GM21381 (cell line): ENCODE results near the gene HINT1.
A peak's percentile ranks its signal among the peaks of the same experiment; 100 is the strongest.
"Not testable (repeated sequence)": the region's sequence is repeated elsewhere in the genome, so short reads cannot be mapped to it uniquely, and the experiment has no call there.

Source experiments
- ATAC-seq: cut with Tn5 transposase; IDR thresholded peaks from one replicate; pipeline ENCODE4 v1.9.1; 2021; ENCODE audit warnings: mild to moderate bottlenecking, moderate library complexity; ENCODE audit not compliant: unreplicated experiment

Gene HINT1

DNA sequence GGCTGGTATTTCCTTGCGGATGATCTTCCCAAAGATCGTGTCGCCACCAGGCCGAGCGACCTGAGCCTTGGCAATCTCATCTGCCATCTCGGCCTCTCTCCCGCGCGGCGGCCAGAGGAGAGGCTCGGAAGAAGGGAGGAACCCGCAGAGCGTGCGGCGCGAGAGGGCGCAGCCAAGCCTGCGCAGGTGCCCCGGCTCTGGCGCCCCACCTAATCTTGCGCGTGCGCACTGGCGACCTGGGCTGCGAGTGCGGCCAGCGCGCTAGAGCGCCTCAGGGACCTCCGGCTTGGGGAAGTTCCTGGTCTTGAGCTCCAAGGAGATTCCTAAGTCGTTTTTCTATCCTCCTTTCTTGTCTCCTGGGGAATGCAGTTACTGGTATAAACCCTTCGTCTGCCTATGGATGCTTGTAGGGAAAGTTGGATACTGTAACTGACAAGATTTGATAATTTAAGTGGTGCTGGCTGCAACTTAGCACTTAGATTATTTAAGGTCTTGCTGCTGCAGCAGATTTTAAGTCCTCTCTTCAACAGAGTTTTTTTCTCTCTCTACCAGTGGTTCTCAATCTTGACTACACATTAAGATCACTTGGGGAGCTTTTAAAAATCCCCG, at the start of gene HINT1:
TSS of gene HINT1 (minus strand) at position 138 of the 609 bp plus-strand sequence. CDS start at position 87, 51 bp downstream.
- ATAC-seq, result peak; percentile 84

GRCh38 chr5:131214609-131215227, 49.7 kb upstream of the HINT1 start:
- no peak for ATAC-seq

DNA sequence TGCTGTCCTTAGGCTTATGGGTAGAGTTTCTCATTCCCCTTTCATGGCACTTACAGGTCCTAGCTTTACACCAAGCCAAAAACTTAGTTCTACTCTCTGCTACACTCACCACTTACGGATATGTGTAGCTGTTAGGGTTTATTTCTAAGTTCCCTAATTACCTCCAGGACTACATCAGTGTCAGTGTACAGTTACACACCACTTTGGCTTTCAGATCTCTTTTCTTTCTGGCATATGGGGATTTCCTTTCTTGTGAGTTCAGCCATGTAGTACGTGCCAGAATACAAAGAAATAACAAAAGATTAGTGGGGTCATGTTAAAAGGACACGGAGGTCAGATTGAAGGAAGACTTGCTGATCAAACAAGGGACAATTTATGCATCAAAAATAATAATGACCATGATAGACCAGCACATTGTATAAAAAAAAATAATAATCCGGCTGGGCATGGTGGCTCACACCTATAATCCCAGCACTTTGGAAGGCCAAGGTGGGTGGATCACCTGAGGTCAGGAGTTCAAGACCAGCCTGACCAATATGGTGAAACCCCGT, 47.5 kb upstream of the HINT1 start:
- ATAC-seq, result peak; percentile 45

GRCh38 chr5:131211669-131212068, 46.6 kb upstream of the HINT1 start:
- no peak for ATAC-seq

DNA sequence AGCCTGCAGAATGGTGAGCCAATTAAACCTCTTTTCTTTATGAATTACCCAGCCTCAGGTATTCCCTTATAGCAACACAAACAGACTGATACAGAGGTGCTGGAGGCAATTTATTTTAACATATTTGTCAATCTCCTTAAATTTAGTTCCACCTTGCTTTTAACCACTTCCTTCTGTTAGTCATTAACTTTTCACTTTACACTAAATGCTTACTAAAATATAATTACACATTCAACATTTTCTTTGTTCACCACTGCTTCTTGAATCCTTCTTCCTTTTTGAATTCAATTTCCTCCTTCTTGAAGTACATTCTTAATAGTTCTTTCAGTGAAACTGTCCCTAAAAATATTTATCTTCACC, 45.1 kb upstream of the HINT1 start:
- peak; percentile 3 for ATAC-seq

GRCh38 chr5:131209506-131210150, 44.6 kb upstream of the HINT1 start:
- ATAC-seq, result peak; percentile 81

DNA sequence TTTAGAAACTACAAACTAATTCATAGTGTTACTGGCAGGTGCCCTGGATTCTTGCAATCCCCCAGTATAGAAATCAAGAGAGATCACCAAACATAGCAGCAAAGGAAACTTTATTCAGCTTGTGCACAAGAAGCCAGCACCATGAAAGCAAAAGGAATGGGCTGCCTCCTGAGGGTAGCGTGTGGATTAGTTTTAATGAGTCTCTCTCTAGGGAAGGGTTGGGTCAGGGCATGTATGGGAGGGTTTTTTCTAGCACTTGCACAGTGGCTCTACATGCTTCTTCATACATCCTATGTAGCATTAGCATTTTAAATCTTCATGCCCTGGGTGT, 44.1 kb upstream of the HINT1 start:
- no peak for ATAC-seq

DNA sequence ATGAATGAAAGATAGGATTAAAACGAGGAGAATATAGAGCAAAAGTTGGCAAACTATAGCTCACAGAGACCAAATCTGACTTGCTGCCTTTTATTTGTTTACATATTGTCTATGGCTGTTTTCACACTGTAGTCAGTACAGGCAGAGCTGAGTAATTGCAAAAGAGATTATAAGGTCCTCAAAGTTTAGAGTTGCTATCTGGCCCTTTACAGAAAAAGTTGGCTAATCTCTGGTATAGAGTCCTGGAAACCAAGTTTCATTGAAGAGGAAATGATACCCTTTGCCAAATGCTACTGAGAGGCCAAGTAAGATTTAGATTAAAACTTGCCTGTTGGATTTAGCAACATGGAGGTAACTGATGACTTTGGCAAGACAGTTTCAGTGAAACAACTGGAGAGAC, 41.7 kb upstream of the HINT1 start:
- ATAC-seq, result no peak

GRCh38 chr5:131206061-131206460, 41.0 kb upstream of the HINT1 start:
- no peak for ATAC-seq

- ATAC-seq, result no peak
Measured at GRCh38 chr5:131204964-131205363, 39.9 kb upstream of the HINT1 start.

- no peak for ATAC-seq
Measured at GRCh38 chr5:131200560-131200959, 35.5 kb upstream of the HINT1 start.

- no peak for ATAC-seq
Measured at GRCh38 chr5:131198625-131199024, 33.6 kb upstream of the HINT1 start.

- ATAC-seq, result no peak
Measured at GRCh38 chr5:131196331-131196730, 31.3 kb upstream of the HINT1 start.

GRCh38 chr5:131195696-131196095, 30.6 kb upstream of the HINT1 start:
- ATAC-seq, result no peak

- no peak for ATAC-seq
Measured at GRCh38 chr5:131194725-131195124, 29.7 kb upstream of the HINT1 start.

GRCh38 chr5:131193897-131194296, 28.8 kb upstream of the HINT1 start:
- ATAC-seq, result not testable (repeated sequence)

DNA sequence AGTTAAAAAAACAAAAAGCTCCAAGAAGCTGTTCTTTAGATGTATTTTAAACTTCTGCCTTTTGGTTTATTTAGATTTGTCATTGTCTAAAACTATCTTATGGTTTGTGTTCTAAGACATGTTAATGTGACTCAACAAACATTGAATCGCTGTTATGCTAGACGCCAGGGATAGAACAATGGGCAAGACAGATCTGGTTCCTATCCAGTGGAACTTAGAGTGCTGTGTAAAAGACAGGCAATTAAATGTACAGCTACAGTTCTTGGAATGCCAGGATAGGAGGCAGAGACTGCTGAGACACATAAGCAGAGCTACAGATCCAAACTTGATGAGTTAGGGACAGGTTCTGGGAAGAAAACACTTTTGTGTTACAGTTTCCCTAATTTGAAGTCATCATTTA, 28.1 kb upstream of the HINT1 start:
- no peak for ATAC-seq

DNA sequence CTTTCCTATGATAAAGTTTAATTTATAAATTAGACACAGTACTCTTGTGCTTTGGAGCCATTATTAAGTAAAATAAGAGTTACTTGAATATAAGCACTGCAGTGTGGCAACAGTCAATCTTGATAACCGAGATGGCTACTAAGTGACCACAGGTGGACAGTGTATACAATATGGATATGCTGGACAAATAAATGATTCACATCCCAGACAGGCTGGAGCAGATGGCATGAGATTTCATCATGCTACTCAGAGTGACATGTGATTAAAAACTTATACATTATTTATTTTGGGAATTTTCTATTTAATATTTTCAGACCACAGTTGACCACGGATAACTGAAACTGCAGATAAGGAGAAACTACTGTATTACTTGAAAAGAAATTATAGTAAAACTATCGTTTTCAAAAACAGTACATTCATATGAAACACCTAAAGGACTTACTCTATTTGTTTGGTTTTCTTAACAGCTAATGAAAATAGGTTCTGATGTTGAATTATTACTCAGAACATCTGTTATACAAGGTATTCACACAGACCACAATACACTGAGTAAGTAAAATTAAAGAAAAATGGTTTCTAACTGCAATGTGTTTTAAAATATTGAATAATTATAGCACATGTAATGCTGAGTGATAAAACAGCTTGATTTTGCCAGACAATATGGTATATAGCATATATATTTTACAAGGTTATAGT, 21.7 kb upstream of the HINT1 start:
- no peak for ATAC-seq

- ATAC-seq, result no peak
Measured at GRCh38 chr5:131185523-131186104, 20.6 kb upstream of the HINT1 start.

GRCh38 chr5:131182839-131183238, 17.8 kb upstream of the HINT1 start:
- no peak for ATAC-seq

- no peak for ATAC-seq
Measured at GRCh38 chr5:131180407-131180806, 15.4 kb upstream of the HINT1 start.
